T-helper 2 cell treated with Interferon-gamma antibody and Interleukin-4, amounts not matched to agents 100 ng/mL and 5 ng/mL, for 36 hours (primary cell): ENCODE results near the gene NR1I3. TPM values are rescaled to one million over a fixed set of nuclear protein-coding genes. Genes with fewer than 3 reads are reported as not detected.
"Not testable (repeated sequence)": the region's sequence is repeated elsewhere in the genome, so short reads cannot be mapped to it uniquely, and the experiment has no call there.

Source experiments
- intact Hi-C: fragments of 100-400 bp; cut with micrococcal nuclease; formaldehyde crosslinking; loops from one replicate; pipeline ENCODE4 v1.15.1; 2023
- total RNA-seq: library from RNA; stranded (reverse); gene quantifications from 2 replicates; pipeline ENCODE4 v1.2.3, GENCODE V29; 2022

NR1I3 gene
- total RNA-seq, 1 donor from 2014 or later = not detected

DNA sequence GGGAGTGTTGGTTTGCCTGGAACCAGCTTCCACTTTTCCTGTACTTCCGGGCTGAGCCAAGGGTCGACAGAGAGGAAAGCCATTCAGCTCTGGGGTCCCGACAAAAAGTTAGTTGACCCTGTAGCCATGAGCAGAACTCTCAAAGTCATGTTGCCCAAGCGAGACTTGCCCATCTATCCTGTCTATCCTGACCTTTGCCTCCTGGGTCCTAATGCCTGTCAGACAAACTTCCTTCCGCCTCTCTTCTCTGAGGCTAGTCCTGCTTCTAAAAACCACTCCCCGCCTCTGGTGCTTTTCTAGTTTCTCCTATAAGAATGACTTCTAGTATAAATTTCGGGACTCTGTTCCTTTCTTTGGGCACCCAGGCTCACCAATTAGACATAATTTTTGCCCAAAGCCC, 12.8 kb upstream of the NR1I3 start:
- intact Hi-C loops = no loop called here

DNA sequence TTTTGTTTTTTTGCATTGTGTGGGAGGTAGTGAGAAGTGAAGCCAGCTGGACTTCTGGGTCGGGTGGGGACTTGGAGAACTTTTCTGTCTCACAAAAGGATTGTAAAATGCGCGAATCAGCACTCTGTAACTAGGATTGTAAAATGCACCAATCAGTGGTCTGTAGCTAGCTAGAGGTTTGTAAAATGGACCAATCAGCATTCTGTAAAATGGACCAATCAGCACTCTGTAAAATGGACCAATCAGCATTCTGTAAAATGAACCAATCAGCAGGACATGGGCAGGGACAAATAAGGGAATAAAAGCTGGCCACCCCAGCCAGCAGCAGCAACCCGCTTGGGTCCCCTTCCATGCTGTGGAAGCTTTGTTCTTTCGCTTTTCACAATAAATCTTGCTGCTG, 12.1 kb upstream of the NR1I3 start:
- intact Hi-C loops = not testable (repeated sequence)

DNA sequence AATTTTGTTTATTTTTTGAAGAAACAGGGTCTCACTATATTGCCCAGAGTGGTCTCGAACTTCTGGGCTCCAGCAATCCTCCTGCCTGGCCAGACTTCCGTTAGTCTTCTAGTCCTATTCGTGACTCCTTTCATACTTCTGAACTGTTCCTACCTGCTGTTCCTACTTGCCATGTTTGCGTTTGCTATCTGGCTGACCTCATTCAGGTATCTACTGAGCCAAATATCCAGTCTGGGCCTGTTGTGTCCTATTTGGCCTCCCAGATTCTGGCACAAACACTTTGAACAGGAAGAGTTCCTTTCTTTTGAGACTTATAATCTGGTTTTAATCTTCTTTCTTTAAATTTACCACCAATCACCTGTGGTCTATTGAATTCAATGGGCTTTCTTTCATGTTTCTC, 6.9 kb upstream of the NR1I3 start:
- intact Hi-C loops = no loop called here

DNA sequence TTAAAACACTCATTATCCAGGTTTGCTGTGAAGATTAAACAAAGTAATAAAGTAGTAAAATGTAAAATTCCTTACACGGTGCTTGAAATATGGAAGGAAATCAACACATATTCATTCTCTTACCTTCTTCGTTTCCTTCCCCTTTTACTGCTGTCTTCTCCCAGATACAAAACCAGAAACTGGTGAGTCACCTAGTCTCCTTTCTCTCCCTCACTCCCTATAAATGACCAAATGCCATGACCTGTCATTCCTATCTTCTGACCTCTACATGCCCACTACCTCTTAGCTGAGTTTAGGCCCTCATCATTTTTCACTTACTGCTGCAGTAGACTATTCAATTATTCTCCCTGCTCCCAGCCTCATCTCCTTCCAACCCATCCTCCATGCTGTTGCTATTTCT, 4.3 kb upstream of the NR1I3 start:
- intact Hi-C loops = no loop called here

DNA sequence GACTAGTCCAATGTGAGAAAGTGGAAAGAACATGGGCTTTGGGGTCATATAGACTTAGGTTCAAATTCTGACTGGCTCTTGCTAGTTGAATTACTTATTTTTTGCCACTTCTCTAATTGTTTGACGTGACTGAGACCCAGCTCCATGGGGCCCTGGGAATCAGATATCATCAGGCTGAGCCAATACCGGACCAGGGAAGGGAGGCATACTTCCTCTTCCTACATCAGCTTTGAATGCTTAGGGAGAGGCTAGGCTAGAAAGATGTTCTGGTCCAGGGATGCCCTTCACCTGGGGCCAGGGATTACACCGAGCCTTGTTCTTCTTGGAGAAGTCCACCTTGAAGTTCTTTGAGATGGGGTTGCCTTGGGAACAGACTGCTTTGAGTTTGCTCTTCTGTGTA, 3.7 kb upstream of the NR1I3 start:
- intact Hi-C loops = no loop called here

DNA sequence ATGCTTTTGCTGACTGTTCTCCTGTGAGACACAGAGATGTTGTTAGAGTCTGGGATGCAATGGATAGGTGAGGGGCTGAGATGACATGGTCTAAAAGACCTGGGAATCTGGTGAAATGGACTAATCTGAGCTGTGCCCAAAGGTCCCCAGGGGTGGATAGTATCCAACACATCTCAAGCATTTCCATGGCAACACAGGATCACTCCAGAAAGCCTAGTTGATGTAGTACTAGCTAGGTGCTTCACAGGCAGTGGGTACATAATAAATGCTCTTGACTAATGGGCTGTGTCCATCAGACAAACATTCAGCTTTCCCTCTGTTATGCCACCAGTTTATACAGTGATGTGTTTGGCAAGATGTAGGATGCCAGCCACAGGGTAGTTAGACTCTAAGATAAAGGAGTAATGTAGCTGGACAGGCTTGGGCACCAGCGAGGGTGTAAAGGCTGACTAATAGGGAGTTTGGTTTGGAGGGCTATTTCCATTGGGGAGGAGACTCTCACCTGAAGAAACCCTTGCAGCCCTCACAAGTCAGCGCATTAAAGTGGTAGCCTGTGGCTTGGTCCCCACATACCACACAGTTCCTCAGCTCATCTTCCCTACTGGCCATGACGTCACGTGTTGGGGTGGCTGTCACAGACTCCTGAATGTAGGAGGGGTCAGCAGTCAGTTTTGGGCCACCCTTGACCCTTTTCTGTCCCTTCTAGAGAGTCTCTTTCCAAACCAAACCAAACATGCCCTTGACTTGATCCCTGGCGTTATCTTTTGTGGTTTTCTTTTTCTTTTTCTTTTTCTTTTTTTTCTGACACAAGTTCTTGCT, 1.8 kb downstream of the NR1I3 start:
- intact Hi-C loops = no loop called here

DNA sequence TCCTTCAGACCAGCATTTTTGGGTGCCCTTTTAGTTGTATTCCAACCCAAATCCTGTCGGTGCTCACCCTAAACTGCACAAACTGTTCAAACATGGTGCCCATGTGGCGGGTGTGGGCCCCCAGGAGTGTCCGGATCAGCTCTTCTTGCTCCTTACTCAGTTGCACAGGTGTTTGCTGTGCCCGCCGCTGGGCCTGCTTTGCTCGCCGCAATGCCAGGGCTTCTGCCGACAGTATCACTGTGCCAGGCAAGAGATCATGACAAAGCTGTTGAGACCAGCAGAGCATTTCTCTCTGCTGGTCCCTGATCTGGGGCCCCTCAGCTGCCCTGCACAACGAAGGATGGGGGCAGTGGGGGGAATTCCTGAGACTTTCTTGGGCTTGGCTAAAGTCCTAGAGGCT, 4.9 kb downstream of the NR1I3 start:
- intact Hi-C loops = no loop called here

DNA sequence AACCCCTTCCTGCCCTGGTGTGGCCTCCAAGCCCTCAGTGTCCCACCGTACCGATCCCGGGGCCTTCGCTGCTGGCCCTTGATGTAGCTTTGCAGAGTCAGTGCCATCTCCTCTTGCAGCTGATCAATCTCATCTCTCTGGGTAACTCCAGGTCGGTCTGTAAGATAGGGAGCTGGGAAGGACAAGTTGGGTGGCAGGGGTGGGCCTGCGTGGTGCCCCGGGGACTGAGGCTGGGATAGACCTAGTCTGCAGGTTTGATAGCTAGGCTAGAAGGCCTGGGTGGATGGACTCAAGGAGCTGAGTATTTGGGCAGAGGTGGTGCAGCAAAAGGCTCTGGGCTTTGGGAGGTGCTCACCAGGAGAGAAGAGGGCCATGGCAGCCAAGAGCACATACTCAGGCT, 7.2 kb downstream of the NR1I3 start:
- intact Hi-C loops = no loop called here

DNA sequence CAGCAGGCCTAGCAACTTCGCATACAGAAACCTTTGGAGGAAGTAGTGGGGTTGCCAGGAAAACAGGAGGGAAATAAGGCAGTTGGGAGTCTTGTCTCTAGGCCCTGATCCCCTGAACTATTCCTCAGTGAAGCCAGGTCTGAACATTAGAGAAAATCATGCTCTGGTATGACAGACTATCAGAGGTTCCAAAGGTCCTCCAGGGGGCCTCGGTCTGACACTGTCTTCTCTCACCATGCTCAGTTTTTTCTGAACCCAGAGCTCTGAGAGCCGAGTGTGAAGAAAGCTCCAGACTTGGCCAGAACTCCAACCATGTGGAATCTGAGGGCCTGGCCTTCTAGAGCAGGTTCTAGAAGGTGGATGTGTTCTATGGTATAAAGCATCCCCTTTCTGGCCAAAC, 8.1 kb downstream of the NR1I3 start:
- intact Hi-C loops = loop anchor here (10.0 kb wide), 1 partner anchor 535 kb away; the partner anchor contains the start of gene ATF6

DNA sequence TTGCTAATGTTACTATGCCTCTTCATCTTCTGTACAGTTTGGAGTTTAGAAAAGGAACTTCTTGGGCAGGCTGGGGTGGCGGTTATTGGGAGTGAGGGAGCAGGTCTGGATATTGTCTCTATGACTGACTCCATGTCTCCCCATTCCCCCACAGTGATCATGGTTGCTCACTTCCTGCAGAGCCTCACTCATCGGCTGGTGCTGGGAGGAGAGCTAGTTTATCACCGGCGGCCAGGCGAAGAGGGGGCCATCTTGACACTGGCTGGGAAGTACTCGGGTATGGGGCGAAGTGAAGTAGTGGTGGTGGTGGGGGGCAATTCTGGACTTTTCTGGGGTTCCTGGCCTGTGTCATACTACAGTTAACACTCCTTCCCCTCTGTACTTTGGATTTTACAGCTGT, 10.0 kb downstream of the NR1I3 start:
- intact Hi-C loops = loop anchor here (10.0 kb wide), 1 partner anchor 537 kb away; the partner anchor contains the start of gene ATF6

DNA sequence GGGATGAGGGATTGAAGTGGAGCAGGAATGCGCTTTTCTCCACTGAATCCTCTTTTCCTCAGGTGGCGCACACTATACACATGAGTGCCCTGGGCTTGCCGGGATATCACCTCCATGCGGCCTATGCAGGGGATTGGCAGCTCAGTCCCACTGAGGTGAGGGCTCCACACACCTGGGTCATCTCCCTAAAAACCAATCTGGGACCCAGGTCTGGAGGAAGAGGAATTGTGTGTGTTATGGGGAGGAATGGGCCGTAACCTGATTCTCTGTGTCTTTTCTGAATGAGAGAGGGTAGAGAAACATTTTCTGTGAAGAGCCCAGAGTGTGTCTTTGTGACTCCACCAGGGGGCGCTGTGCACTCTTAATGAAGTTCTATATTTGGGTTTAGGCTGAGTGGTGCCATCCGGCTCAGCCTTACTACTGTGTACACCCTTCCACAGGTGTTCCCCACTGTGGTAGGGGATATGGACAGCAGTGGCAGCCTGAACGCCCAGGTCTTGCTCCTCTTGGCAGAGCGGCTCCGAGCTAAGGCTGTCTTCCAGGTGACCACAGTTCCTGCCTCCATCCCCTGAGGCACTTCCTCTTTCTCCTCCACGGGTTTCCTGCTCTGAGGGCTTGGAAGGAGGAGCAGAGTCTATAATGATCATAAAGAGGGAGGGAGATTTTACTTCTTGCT, 10.7 kb downstream of the NR1I3 start:
- intact Hi-C loops = loop anchor here (1.0 to 10.0 kb wide), 4 partner anchors 64 to 537 kb away; partner anchors contain the start of gene ATF6

DNA sequence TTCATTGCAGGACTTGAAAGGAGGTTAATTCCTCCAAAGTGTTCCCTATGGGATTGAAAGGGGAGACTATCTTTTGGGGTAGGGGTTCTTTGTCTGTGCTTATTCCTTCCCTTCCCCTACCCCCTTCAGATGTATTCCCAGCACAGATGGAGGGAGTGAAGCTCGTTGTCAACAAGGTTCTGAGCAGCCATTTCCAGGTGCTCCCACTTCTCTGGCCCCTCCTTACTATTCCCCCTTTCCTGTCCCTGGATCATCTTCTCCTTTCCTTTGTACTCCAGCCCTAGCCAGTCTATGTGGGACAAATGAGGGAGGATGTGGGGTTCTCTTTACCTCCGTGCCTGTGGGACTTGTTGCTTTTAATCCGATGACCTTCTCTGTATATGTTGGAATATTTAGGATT, 11.2 kb downstream of the NR1I3 start:
- intact Hi-C loops = loop anchor here (1.0 to 10.0 kb wide), 4 partner anchors 65 to 538 kb away; partner anchors contain the start of gene ATF6

DNA sequence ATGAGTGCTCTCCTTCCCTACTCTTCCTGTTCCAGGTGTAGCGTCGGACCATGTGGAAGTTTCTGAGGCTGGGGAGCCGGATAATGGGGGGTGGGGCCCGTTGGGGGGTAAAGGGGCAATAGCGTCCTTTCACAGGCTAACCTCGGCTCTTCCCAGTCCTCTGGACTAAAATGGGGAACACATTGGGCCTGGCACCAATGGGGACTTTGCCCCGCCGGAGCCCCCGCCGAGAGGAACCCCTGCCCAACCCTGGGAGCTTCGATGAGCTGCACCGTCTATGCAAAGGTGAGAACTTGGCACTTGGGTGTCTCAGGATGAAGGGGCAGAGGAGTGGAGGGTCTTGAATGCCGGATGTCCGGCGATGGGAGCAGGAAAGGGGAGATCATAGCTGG, 11.7 kb downstream of the NR1I3 start:
- intact Hi-C loops = loop anchor here (2.0 to 10.0 kb wide), 2 partner anchors 80 to 538 kb away; partner anchors contain the start of gene ATF6

DNA sequence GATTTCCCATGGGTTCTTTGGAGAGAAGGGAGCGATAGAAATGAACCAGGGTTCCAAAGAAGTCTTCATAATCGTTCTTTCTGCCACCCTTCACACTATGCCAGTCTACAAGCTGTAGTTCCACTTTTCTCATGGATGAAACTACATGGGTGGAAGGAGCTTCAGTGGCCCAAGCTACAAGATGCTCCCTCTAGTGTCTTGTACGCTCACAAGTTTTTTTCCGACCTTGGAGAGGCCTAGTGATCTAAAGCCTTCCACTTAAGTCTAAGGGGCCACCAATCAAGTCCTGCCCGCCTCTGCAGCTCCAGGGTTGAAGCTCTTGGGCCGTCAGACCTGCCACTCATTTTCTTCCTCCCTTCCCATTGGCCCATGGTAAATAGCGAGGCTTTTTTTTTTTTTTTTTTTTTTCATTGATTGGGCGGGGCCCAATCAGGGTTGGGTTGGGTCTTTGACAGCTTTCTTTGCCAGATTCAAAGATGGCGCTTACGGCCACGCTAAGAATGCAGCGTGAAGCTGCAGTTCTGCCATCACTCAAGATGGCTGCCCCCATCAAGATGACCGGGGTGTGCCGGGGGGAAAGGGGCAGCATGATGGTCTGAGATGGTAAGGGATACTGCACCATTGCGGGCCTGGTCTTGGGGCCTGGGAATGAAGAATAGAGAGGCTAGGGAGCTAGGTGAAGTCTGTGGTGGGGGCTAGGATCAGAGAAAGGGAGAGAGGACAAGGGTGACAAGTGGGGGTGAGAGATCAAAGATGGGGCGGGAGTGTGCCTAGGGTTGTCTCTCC, 12.3 kb downstream of the NR1I3 start, which contains the start of gene TOMM40L:
TSS of gene TOMM40L (plus strand) at position 527 of the 786 bp plus-strand sequence. CDS start 430 bp downstream, outside the sequence.
- intact Hi-C loops = loop anchor here (1.0 to 10.0 kb wide), 9 partner anchors 15 to 539 kb away; partner anchors contain the start of genes ATF6, B4GALT3, NDUFS2 and PPOX

DNA sequence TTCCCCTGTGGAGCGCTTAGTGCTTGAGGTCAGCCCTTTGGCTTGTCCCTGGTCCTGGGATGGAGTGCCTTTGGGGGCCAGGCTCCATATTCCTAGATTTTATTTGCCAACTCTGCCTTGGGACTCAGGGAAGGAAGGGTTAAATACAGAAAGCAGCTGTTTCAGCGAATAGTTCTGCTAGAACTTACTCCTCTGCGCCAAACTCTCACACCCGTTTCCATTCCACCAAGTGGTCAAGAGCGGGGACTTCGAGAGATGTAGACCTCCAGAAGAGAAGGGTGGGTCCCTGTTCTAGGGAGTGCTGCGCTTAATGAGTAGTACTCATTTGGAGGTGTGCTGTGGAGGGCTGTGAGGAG, 12.8 kb downstream of the NR1I3 start:
- intact Hi-C loops = loop anchor here (1.0 to 10.0 kb wide), 8 partner anchors 15 to 540 kb away; partner anchors contain the start of genes ATF6, B4GALT3, NDUFS2 and PPOX

DNA sequence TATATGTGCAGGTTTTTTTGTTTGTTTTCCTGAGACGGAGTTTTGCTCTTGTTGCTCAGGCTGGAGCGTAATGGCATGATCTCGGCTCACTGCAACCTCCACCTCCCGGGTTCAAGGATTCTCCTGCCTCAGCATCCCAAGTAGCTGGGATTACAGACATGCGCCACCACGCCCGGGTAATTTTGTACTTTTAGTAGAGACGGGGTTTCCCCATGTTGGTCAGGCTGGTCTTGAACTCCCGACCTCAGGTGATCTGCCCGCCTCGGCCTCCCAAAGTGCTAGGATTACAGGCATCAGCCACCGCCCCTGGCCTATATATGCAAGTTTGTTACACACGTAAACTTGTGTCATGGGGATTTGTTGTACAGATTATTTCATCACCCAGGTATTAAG, 13.3 kb downstream of the NR1I3 start:
- intact Hi-C loops = loop anchor here (1.0 to 10.0 kb wide), 8 partner anchors 14 to 540 kb away; partner anchors contain the start of genes ATF6, B4GALT3, NDUFS2 and PPOX

DNA sequence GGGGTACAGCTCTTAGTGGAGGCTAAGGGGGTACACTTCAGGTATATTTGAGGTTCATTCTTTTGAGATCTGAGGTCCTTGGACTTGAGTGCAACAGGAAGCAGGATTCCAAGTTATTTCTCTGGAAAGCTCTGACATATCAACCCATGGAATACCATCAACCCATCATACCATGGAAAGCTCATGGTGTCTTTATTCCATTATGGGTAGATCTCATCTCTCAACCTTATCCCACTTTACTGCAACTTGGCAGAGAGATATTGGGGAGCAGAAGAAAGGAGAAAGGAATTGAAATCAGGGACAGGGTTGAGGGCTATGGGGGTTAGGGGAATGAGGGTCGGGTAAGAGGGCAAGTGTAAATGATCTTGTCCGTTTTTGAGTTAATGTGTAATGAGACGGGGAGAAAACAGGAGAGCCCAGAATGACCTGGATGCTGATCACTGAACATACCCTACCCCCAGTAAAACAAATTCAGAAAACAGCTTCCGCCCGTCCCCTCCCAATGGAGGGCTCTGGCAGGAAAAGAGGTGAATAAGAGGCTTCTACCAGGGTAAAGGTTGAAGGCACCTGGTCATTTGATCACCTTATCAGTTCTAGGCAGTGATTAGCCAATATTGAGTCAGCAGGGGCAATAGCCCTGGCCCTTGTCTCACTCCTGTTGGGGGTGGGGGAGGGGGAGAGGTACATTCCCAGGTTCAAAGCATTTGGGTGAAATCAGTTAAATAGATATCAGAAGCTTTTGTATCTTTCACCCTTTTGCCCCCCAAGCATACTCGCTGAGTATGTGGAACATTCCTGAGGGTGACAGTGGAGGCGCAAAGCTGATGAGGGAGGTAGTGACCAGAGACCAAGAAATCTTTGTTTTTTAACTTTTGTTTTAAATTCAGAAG, 14.0 kb downstream of the NR1I3 start:
- intact Hi-C loops = loop anchor here (10.0 kb wide), 1 partner anchor 541 kb away; the partner anchor contains the start of gene ATF6

DNA sequence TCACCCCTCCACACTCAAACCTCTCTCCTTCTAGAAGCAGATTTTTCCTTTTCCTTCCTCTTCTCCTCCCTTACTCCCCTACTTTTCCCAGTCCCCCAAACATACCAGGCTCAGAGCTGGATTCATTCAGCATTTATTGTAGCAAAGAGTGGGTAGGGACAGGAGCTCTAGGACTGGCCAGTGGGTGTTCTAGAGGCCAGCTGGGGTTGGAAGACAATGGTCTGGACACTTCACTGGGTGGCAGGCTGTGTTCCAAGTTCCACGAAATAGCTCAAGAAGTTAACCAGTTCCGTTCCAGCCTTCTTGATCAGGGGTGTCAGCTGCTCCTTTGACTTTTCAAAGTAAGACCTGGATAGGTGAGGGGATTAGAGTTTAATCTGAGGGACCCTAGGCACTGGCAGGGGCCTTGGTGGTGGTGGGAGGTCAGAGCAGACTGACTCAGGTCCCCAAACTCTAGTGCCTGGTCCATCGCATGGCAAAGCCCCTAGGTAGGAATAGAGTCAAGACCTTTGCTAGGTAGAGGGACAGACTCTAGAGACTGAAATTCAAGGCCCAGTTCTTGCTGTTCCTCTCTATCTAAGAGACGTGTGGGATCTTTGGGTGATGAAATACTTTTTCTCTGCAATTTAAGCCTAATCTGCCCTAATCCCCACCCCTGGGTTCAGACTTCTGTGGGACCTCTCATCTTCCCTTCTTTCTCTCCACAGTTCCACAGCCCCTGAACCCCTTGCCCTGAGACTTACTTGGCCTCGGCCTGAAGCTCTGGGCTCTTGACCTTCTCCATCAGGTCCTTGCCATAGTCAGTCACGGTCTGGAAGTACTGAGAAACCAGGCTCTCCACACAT, 15.6 kb downstream of the NR1I3 start:
- intact Hi-C loops = loop anchor here (10.0 kb wide), 1 partner anchor 542 kb away; the partner anchor contains the start of gene ATF6

DNA sequence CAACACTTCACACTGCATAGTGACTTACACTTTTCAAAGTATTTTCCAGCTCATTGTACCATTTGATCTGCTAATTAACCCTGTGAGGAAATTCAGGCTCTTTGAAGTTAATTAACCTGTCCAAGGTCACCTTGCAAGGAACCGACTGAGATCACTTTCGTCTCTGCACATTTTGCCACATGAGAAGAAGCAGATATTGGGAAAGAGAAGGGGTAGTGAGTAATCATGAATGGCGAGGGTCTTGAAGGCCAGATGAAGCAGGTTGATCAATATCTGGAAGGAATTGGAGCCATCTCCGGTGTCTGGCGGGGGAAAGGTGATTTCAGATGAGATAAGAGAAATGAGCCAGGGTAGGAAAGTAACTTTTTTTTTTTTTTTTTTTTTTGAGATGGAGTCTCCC, 18.0 kb downstream of the NR1I3 start:
- intact Hi-C loops = loop anchor here (10.0 kb wide), 1 partner anchor 545 kb away; the partner anchor contains the start of gene ATF6
